Skeletal muscle satellite cell (primary cell): ENCODE data around the gene IQGAP2.
"Not testable (repeated sequence)": the region's sequence is repeated elsewhere in the genome, so short reads cannot be mapped to it uniquely, and the experiment has no call there.

Experiments
- H3K27me3 ChIP-seq: 2 replicates; pipeline ENCODE4 v1.7.0; 2013; ENCODE audit warnings: low read length; ENCODE audit not compliant: control insufficient read depth, insufficient read depth
- H3K36me3 ChIP-seq: 2 replicates; pipeline ENCODE4 v1.7.0; 2013; ENCODE audit warnings: mild to moderate bottlenecking, control low read depth, low read length; ENCODE audit not compliant: insufficient read depth
- H3K4me1 ChIP-seq: 2 replicates; pipeline ENCODE4 v1.7.0; 2013; ENCODE audit warnings: low read length; ENCODE audit not compliant: control insufficient read depth, insufficient read depth
- H3K4me2 ChIP-seq: 2 replicates; pipeline ENCODE4 v1.7.0; 2013; ENCODE audit warnings: mild to moderate bottlenecking, low read length
- H3K4me3 ChIP-seq: 2 replicates; pipeline ENCODE4 v1.7.0; 2013; ENCODE audit warnings: low read length
- H3K9ac ChIP-seq: 2 replicates; pipeline ENCODE4 v1.7.0; 2013; ENCODE audit warnings: mild to moderate bottlenecking, low read depth, low read length, moderate library complexity
- H3K9me3 ChIP-seq: replicated peaks from 2 replicates; pipeline ENCODE4 v1.7.0; 2013; ENCODE audit warnings: mild to moderate bottlenecking, control low read depth, low read length

Gene IQGAP2

GRCh38 chr5:76664079-76664478 is 261.0 kb downstream of the IQGAP2 start:
- Histone ChIP-seq H3K4me1 (no peaks in the 10 kb centered on the region), H3K36me3 (no peaks in the 10 kb centered on the region), H3K4me2 (no peak overlapping the region), H3K9ac (no peak overlapping the region), H3K27me3 (no peaks in the 10 kb centered on the region), H3K9me3 (no peaks in the 10 kb centered on the region), H3K4me3 (no peak overlapping the region)

DNA sequence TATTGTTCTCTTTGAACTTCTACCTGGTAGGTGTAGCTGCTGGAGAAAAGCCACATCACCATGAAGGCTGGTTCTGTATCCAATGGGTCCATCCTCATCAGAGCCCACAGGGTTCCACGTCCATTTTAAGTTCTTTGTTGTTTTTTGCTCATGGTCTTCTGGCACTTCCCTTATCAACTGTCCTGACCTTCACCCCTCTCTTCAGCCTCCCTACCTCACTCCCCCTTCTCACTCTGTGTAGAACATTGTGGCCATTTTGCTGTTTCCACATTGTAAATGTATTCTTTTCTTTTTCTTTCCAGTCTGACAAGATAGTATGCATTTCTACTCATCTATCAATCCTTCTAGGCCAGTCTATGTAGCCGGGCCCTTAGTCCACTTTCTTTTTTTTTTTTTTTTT is 264.4 kb downstream of the IQGAP2 start:
- H3K9me3 ChIP-seq = no peaks in the 10 kb centered on the region
- no peak overlapping the region for H3K9ac ChIP-seq
- no peak overlapping the region for H3K4me3 ChIP-seq
- H3K27me3 ChIP-seq = no peaks in the 10 kb centered on the region
- no peak overlapping the region for H3K4me2 ChIP-seq
- H3K36me3 ChIP-seq = no peaks in the 10 kb centered on the region
- peaks cover 9% of the 10 kb centered on the region for H3K4me1 ChIP-seq

GRCh38 chr5:76669245-76669644 is 266.2 kb downstream of the IQGAP2 start:
- no peaks in the 10 kb centered on the region for H3K27me3 ChIP-seq
- no peak overlapping the region for H3K9ac ChIP-seq
- no peaks in the 10 kb centered on the region for H3K9me3 ChIP-seq
- peaks cover 11% of the 10 kb centered on the region for H3K4me1 ChIP-seq
- H3K4me3 ChIP-seq = no peak overlapping the region
- no peak overlapping the region for H3K4me2 ChIP-seq
- H3K36me3 ChIP-seq = no peaks in the 10 kb centered on the region

DNA sequence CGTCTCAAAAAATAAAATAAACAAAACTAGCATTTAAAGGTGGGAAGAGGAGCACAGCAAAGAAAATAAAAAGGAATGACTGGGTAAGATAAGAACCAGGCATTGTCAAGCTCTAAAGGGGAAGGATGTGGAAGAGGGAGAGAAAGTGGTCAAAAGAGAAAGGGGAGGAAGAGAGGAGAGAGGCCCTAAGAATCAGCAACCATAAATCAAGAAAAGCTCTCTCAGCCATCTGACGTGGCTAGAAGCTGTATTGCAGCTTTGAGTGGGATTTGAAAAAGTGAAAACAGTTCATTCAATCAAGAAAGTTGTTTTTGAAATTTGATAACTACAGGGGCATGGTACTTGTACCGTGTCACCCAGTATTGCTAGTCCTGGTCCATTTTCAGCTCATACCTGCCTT is 267.4 kb downstream of the IQGAP2 start:
- H3K4me1 ChIP-seq = peaks cover 11% of the 10 kb centered on the region
- H3K27me3 ChIP-seq = no peaks in the 10 kb centered on the region
- no peak overlapping the region for H3K4me2 ChIP-seq
- no peaks in the 10 kb centered on the region for H3K9me3 ChIP-seq
- no peak overlapping the region for H3K4me3 ChIP-seq
- no peaks in the 10 kb centered on the region for H3K36me3 ChIP-seq
- no peak overlapping the region for H3K9ac ChIP-seq

- Histone ChIP-seq H3K4me1 (peaks cover 11% of the 10 kb centered on the region), H3K9ac (no peak overlapping the region), H3K4me3 (no peak overlapping the region), H3K9me3 (no peaks in the 10 kb centered on the region), H3K27me3 (no peaks in the 10 kb centered on the region), H3K36me3 (no peaks in the 10 kb centered on the region), H3K4me2 (no peak overlapping the region)
Measured at GRCh38 chr5:76672242-76672641, 269.2 kb downstream of the IQGAP2 start.

DNA sequence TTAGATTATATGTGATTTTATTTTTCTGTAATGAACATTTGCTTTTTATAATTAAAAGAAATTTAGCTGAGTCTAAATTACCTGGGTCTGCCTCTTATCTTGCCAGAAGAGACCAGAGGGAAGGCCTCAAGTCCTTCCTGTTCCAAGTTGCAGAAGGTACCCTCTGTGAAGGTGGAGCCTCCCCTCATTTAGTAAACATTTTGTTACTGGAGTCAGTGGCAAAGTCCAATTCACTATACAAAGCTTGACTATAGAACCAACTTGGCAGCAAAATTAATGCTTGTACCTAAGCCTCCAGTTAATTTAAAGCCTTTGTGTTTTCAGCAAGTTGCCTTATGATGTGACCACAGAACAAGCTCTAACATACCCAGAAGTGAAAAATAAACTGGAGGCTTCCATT is 270.0 kb downstream of the IQGAP2 start:
- Histone ChIP-seq H3K4me2 (no peak overlapping the region), H3K4me1 (peaks cover 11% of the 10 kb centered on the region), H3K9me3 (no peaks in the 10 kb centered on the region), H3K27me3 (no peaks in the 10 kb centered on the region), H3K4me3 (no peak overlapping the region), H3K36me3 (no peaks in the 10 kb centered on the region), H3K9ac (no peak overlapping the region)

- H3K9ac ChIP-seq = no peak overlapping the region
- H3K9me3 ChIP-seq = no peaks in the 10 kb centered on the region
- no peaks in the 10 kb centered on the region for H3K36me3 ChIP-seq
- H3K4me2 ChIP-seq = no peak overlapping the region
- peaks cover 17% of the 10 kb centered on the region for H3K4me1 ChIP-seq
- no peak overlapping the region for H3K4me3 ChIP-seq
- no peaks in the 10 kb centered on the region for H3K27me3 ChIP-seq
Measured at GRCh38 chr5:76674330-76675066, 271.4 kb downstream of the IQGAP2 start.

GRCh38 chr5:76675364-76675763 is 272.3 kb downstream of the IQGAP2 start:
- H3K36me3 ChIP-seq = no peaks in the 10 kb centered on the region

DNA sequence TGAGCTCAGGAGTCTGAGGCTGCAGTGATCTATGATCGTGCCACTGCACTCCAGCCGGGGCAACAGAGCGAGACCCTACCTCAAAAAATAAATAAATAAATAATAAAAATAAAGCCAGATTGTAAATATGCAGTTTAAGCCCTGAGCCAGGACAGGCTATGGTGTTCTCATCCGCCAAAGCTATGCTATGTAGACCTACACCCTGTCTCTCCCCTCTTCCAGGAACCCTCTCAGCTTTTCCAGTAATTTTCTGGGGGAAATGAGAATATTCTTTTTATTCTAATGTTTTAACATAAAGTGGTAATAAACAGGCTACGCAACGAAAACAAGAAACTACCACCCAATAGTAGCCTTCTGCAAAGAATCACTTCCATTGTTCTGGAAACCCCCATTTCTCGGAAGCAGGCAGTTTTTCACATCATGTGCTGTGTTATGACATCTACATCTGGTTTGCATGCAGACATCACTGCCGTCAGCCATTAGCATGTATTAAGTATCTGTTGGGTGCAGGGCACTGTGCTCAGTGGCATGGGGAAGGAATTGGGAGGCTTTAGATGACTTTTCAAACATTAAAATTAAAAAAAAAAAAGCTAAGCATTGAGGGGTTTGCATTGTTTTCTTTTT is 274.9 kb downstream of the IQGAP2 start:
- no peaks in the 10 kb centered on the region for H3K9me3 ChIP-seq
- no peak overlapping the region for H3K4me2 ChIP-seq
- peaks cover 7% of the 10 kb centered on the region for H3K4me1 ChIP-seq
- no peak overlapping the region for H3K9ac ChIP-seq
- H3K27me3 ChIP-seq = no peaks in the 10 kb centered on the region
- no peak overlapping the region for H3K4me3 ChIP-seq
- no peaks in the 10 kb centered on the region for H3K36me3 ChIP-seq

More at GRCh38 chr5:76675364-76675763, 272.3 kb downstream of the IQGAP2 start:
- no peak overlapping the region for H3K4me3 ChIP-seq
- H3K9ac ChIP-seq = no peak overlapping the region
- no peaks in the 10 kb centered on the region for H3K9me3 ChIP-seq
- no peaks in the 10 kb centered on the region for H3K27me3 ChIP-seq
- peaks cover 17% of the 10 kb centered on the region for H3K4me1 ChIP-seq
- no peak overlapping the region for H3K4me2 ChIP-seq

- H3K9ac ChIP-seq = no peak overlapping the region
- no peak overlapping the region for H3K4me3 ChIP-seq
- no peaks in the 10 kb centered on the region for H3K27me3 ChIP-seq
- H3K9me3 ChIP-seq = no peaks in the 10 kb centered on the region
- H3K4me1 ChIP-seq = peaks cover 7% of the 10 kb centered on the region
- H3K4me2 ChIP-seq = no peak overlapping the region
- H3K36me3 ChIP-seq = no peaks in the 10 kb centered on the region
Measured at GRCh38 chr5:76679231-76679630, 276.1 kb downstream of the IQGAP2 start.

DNA sequence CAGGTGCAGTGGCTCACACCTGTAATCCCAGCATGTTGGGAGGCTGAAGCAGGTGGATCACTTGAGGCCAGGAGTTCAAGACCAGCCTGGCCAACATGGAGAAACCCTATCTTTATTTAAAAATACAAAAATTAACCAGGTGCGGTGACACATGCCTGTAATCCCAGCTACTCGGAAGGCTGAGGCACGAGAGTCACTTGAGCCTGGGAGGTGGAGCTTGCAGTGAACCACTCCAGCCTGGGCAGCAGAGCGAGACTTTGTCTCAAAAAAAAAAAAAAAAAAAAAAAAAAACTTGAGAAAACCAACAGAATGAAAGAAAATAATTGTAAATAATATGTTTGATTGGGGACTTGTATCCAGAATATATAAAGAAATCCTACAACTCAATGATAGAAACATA is 277.7 kb downstream of the IQGAP2 start:
- not testable (repeated sequence) for H3K9ac ChIP-seq, H3K36me3 ChIP-seq, H3K9me3 ChIP-seq, H3K4me2 ChIP-seq, H3K27me3 ChIP-seq, H3K4me1 ChIP-seq, H3K4me3 ChIP-seq

DNA sequence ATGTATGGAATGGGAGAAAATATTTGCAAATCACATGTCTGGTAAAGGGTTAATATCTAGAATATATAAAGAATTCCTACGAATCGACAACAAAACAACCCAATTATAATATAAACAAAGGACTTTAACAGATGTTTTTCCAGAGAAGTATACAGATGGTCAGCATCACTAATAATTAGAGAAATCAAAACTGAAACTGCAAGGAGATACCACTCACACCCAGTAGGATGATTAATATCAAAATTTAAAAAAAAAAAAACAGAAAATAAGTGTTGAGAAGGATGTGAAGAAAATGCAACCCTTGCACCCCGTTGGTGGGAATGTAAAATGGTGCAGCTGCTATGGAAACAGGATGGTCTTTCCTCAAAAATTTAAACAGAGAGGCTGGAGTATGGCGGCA is 278.2 kb downstream of the IQGAP2 start:
- no peaks in the 10 kb centered on the region for H3K9me3 ChIP-seq
- no peak overlapping the region for H3K9ac ChIP-seq
- no peaks in the 10 kb centered on the region for H3K27me3 ChIP-seq
- H3K4me3 ChIP-seq = no peak overlapping the region
- no peak overlapping the region for H3K4me2 ChIP-seq
- H3K36me3 ChIP-seq = no peaks in the 10 kb centered on the region
- H3K4me1 ChIP-seq = peaks cover 7% of the 10 kb centered on the region
